K562 (cell line): ENCODE measurements around the gene ZDHHC18. TPM values are rescaled to one million over a fixed set of nuclear protein-coding genes. Genes with fewer than 3 reads are reported as not detected.

ENCODE experiments used
- EP400 ChIP-seq: fragments of 450-650 bp; IDR thresholded peaks from 2 replicates; pipeline ENCODE4 v1.6.1; 2017; ENCODE audit warnings: antibody characterized with exemption, mild to moderate bottlenecking, moderate library complexity
- ESRRA ChIP-seq: fragments of 450-650 bp; IDR thresholded peaks from 2 replicates; pipeline ENCODE4 v1.6.1; 2014; ENCODE audit warnings: low read depth, mild to moderate bottlenecking, moderate library complexity, borderline replicate concordance
- ETV5 ChIP-seq: sonication (generic); formaldehyde crosslinking; IDR thresholded peaks from 2 replicates; pipeline ENCODE4 v1.4.0; 2020; ENCODE audit warnings: low read depth, mild to moderate bottlenecking, missing genetic modification reagents
- GATAD2A ChIP-seq: fragments of 450-650 bp; IDR thresholded peaks from 2 replicates; pipeline ENCODE4 v1.6.1; 2017
- KDM1A ChIP-seq, 2 experiments: fragments of 450-650 bp; IDR thresholded peaks; 2 replicates each; pipeline ENCODE4 v1.6.1; 2016; ENCODE audit warnings: mild to moderate bottlenecking in 2 of 2
- KDM2B ChIP-seq: fragments of 250-450 bp; sonication (Bioruptor Pico); IDR thresholded peaks from 2 replicates; pipeline ENCODE4 v1.8.0; 2021; ENCODE audit warnings: mild to moderate bottlenecking, moderate library complexity
- PML ChIP-seq: IDR thresholded peaks from 2 replicates; pipeline ENCODE4 v1.6.1; 2012; ENCODE audit warnings: low read length, inconsistent platforms
- SMARCB1 ChIP-seq: IDR thresholded peaks from 2 replicates; pipeline ENCODE4 v1.6.1; 2011; ENCODE audit warnings: improper control_type of control experiment, low read depth; ENCODE audit not compliant: insufficient read length
- SREBF1 ChIP-seq: fragments of 150-350 bp; IDR thresholded peaks from 2 replicates; pipeline ENCODE4 v1.6.1; 2014; ENCODE audit warnings: antibody characterized with exemption, low read depth, low read length, borderline replicate concordance
- SRF ChIP-seq, 2 experiments: fragments of 250-450, 450-650 bp in 1 of 2; sonication (Bioruptor Pico) in 1 of 2; sonication (generic) in 1 of 2; formaldehyde crosslinking; IDR thresholded peaks; 2 replicates each; pipeline versions ENCODE4 v1.5.0 to v1.5.1; 2020 to 2022; ENCODE audit warnings: mild to moderate bottlenecking in 1 of 2, missing genetic modification reagents in 1 of 2
- TBP ChIP-seq: optimal IDR thresholded peaks from 2 replicates; pipeline ENCODE3; 2011; ENCODE audit warnings: low read depth, low read length, improper control_type of control experiment
- ZNF217 ChIP-seq: sonication (generic); formaldehyde crosslinking; IDR thresholded peaks from 2 replicates; pipeline ENCODE4 v1.8.0; 2022; ENCODE audit warnings: mild to moderate bottlenecking, missing genetic modification reagents
- ZNF3 ChIP-seq: fragments of 250-450 bp; sonication (Bioruptor Pico); IDR thresholded peaks from 2 replicates; pipeline ENCODE4 v1.5.0; 2021; ENCODE audit warnings: mild to moderate bottlenecking, moderate library complexity
- ZNF57 ChIP-seq: fragments of 450-650 bp; formaldehyde crosslinking; IDR thresholded peaks from 2 replicates; pipeline ENCODE4 v1.4.0; 2020; ENCODE audit warnings: mild to moderate bottlenecking, moderate library complexity
- polyA plus RNA-seq, 8 experiments: library from polyadenylated mRNA; depleted of rRNA in 4 of 8; stranded (reverse) in 5 of 8; unstranded in 3 of 8; fragments of >200 nt; fragmentation: Nextera tagmentation in 2 of 8; fragmentation: Illumina TruSeq in 1 of 8; extraction: Ambion mirVana in 2 of 8; extraction: Trizol in 1 of 8; gene quantifications; 2 replicates each; pipeline versions ENCODE4 v1.2.1 to v1.2.3, GENCODE V29; 2011 to 2014; ENCODE audit warnings: inconsistent platforms in 1 of 8, missing spikeins in 1 of 8
- total RNA-seq, 7 experiments: library from RNA; depleted of rRNA in 6 of 7; stranded (reverse); fragments of >200 nt in 6 of 7; fragmentation: Illumina TruSeq in 2 of 7; extraction: Trizol in 2 of 7; gene quantifications; 2 replicates each; pipeline versions ENCODE4 v1.2.1 to v1.2.3, GENCODE V29; 2011 to 2021; ENCODE audit warnings: low replicate concordance in 1 of 7
- TF ChIP-seq, protein P1 (sequence below): fragments of 250-450 bp; sonication (Bioruptor Pico); IDR thresholded peaks from 2 replicates; pipeline ENCODE4 v1.4.0; 2020; ENCODE audit warnings: mild to moderate bottlenecking, moderate library complexity
- TF ChIP-seq, protein P2 (sequence below): fragments of 450-650 bp; IDR thresholded peaks from 2 replicates; pipeline ENCODE4 v1.6.1; 2018; ENCODE audit not compliant: partially characterized antibody
- TF ChIP-seq, protein P3 (sequence below): sonication (generic); formaldehyde crosslinking; IDR thresholded peaks from 2 replicates; pipeline ENCODE4 v1.5.0; 2020; ENCODE audit warnings: missing genetic modification reagents
- TF ChIP-seq, protein P4 (sequence below): sonication (generic); formaldehyde crosslinking; IDR thresholded peaks from 2 replicates; pipeline ENCODE4 v1.8.0; 2023; ENCODE audit warnings: mild to moderate bottlenecking, missing genetic modification reagents

Gene ZDHHC18
- total and polyA plus RNA-seq, 9 of the 15 experiments (the other 6 are each of a cell fraction or from before 2014, with no cell fraction given), result 0.42 to 35.6 (median 15.8) TPM

DNA sequence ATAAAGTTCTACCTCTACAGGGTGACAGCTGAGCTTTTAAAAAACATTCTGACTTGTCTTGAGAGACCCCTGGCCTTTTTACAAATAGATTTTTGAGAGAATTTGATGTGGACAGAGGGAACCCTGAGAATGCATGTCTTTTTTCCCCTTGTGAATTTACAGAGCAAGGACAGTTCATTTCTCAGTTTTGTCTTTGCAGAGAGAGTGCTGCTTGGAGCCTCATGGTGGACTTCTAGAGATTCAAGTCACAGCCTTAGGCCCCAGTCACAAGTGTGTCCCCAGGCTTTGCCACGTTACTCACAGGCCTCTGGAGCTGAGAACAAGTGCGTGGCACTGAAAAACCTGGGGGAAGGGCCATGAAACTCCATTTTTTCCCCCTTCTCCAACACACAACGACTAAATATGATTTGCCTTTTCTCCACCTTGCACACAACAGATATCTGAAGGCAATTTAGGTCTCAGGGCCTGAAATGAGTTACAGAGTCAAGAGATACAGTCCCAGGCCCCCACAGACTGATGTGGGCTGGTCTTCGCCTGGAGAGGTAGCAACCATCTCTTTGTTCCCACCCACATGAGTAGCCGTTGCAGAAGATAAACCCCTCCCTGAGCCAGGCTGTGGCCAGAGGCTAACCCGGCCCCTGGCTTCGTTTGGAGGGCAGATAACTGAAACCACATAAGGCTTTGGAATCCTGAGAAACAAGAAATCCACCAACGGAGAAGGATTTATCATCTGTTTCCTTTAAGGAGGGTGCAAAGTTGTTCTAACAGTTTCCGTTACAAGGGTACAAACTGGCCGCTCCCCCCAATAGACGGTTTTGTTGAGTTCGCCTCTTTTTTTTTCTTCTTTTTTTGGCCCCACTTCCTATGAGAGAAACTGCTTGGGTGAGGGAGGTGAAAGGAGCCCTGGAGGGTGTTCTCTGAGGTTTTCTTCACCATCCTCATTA, 39.8 kb upstream of the ZDHHC18 start (continued):
- TF ChIP-seq, protein P1, sequence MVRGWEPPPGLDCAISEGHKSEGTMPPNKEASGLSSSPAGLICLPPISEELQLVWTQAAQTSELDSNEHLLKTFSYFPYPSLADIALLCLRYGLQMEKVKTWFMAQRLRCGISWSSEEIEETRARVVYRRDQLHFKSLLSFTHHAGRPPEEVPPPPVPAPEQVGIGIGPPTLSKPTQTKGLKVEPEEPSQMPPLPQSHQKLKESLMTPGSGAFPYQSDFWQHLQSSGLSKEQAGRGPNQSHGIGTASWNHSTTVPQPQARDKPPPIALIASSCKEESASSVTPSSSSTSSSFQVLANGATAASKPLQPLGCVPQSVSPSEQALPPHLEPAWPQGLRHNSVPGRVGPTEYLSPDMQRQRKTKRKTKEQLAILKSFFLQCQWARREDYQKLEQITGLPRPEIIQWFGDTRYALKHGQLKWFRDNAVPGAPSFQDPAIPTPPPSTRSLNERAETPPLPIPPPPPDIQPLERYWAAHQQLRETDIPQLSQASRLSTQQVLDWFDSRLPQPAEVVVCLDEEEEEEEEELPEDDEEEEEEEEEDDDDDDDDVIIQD (CRISPR knock-in tag), result no peak
- no peak for TF ChIP-seq GATAD2A
- peak in 1 of 2 experiments; percentile 84; a peak in 2 of 4 replicates for TF ChIP-seq SRF (CRISPR knock-in tag; IDR thresholded peaks at IDR 0.05)
- 0 out of 2 replicates have a peak, but pooled peaks have one; percentile 21 for TF ChIP-seq ZNF57 (CRISPR knock-in tag)
- TF ChIP-seq EP400, result peak; percentile 83
- TF ChIP-seq KDM1A (IDR thresholded peaks at IDR 0.05), result peak; percentile 76 to 82; a peak in 3 of 4 replicates
- TF ChIP-seq, protein P2, sequence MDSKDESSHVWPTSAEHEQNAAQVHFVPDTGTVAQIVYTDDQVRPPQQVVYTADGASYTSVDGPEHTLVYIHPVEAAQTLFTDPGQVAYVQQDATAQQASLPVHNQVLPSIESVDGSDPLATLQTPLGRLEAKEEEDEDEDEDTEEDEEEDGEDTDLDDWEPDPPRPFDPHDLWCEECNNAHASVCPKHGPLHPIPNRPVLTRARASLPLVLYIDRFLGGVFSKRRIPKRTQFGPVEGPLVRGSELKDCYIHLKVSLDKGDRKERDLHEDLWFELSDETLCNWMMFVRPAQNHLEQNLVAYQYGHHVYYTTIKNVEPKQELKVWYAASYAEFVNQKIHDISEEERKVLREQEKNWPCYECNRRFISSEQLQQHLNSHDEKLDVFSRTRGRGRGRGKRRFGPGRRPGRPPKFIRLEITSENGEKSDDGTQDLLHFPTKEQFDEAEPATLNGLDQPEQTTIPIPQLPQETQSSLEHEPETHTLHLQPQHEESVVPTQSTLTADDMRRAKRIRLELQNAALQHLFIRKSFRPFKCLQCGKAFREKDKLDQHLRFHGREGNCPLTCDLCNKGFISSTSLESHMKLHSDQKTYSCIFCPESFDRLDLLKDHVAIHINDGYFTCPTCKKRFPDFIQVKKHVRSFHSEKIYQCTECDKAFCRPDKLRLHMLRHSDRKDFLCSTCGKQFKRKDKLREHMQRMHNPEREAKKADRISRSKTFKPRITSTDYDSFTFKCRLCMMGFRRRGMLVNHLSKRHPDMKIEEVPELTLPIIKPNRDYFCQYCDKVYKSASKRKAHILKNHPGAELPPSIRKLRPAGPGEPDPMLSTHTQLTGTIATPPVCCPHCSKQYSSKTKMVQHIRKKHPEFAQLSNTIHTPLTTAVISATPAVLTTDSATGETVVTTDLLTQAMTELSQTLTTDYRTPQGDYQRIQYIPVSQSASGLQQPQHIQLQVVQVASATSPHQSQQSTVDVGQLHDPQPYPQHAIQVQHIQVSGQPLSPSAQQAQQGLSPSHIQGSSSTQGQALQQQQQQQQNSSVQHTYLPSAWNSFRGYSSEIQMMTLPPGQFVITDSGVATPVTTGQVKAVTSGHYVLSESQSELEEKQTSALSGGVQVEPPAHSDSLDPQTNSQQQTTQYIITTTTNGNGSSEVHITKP, result peak; percentile 94
- TF ChIP-seq, protein P3, sequence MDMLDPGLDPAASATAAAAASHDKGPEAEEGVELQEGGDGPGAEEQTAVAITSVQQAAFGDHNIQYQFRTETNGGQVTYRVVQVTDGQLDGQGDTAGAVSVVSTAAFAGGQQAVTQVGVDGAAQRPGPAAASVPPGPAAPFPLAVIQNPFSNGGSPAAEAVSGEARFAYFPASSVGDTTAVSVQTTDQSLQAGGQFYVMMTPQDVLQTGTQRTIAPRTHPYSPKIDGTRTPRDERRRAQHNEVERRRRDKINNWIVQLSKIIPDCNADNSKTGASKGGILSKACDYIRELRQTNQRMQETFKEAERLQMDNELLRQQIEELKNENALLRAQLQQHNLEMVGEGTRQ (CRISPR knock-in tag), result no peak
- TF ChIP-seq, protein P4, sequence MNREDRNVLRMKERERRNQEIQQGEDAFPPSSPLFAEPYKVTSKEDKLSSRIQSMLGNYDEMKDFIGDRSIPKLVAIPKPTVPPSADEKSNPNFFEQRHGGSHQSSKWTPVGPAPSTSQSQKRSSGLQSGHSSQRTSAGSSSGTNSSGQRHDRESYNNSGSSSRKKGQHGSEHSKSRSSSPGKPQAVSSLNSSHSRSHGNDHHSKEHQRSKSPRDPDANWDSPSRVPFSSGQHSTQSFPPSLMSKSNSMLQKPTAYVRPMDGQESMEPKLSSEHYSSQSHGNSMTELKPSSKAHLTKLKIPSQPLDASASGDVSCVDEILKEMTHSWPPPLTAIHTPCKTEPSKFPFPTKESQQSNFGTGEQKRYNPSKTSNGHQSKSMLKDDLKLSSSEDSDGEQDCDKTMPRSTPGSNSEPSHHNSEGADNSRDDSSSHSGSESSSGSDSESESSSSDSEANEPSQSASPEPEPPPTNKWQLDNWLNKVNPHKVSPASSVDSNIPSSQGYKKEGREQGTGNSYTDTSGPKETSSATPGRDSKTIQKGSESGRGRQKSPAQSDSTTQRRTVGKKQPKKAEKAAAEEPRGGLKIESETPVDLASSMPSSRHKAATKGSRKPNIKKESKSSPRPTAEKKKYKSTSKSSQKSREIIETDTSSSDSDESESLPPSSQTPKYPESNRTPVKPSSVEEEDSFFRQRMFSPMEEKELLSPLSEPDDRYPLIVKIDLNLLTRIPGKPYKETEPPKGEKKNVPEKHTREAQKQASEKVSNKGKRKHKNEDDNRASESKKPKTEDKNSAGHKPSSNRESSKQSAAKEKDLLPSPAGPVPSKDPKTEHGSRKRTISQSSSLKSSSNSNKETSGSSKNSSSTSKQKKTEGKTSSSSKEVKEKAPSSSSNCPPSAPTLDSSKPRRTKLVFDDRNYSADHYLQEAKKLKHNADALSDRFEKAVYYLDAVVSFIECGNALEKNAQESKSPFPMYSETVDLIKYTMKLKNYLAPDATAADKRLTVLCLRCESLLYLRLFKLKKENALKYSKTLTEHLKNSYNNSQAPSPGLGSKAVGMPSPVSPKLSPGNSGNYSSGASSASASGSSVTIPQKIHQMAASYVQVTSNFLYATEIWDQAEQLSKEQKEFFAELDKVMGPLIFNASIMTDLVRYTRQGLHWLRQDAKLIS, result peak; percentile 49; the same call in 1 of the 2 replicates
- TF ChIP-seq ZNF217 (CRISPR knock-in tag), result no peak
- no peak for TF ChIP-seq SMARCB1
- TF ChIP-seq ESRRA, result peak; percentile 70
- no peak for TF ChIP-seq ETV5
- TF ChIP-seq KDM2B (CRISPR knock-in tag), result no peak
- peak; percentile 84 for TF ChIP-seq TBP
- no peak for TF ChIP-seq SREBF1
- TF ChIP-seq ZNF3 (CRISPR knock-in tag), result no peak
- TF ChIP-seq PML, result peak; percentile 79
